NCI-H2107 treated with DMSO at 0.1 percent for 48 hours (cell line): ENCODE measurements around the gene IRF2BP2.
A peak's percentile ranks its signal among the peaks of the same experiment; 100 is the strongest.

Experiments used
- DNase-seq: peaks from one replicate; lab custom pipeline; 2025; ENCODE audit not compliant: unreplicated experiment; lab: John Stamatoyannopoulos, UW

IRF2BP2 gene

GRCh38 chr1:234610061-234610665 is at the start of gene IRF2BP2:
Gene IRF2BP2, minus strand, starts transcription at chr1:234610178. Its CDS starts 684 bp downstream, at chr1:234609494.
- peak; percentile 77 for DNase-seq

GRCh38 chr1:234659538-234659937 is 49.6 kb upstream of the IRF2BP2 start:
- DNase-seq, result no peak

DNA sequence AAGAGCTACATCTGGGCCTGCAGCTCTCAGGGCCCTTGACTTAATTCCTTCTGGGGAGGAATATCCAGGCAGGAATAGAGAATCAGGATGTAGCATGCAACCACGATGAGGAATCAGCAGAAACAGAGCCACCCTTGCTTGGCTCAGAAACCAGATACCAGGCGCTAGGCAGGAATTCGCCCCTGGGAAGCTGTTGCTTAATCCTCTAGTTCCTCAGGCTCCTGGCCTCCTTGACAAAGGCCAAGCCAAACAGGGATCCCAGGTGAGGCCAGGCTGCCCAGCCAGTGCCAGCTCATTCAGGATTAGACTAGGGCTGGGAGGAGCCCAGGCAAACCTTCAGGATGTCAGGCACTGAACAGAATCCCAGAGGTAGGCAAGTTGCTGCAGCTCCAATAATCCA is 48.2 kb upstream of the IRF2BP2 start:
- DNase-seq, result no peak

DNA sequence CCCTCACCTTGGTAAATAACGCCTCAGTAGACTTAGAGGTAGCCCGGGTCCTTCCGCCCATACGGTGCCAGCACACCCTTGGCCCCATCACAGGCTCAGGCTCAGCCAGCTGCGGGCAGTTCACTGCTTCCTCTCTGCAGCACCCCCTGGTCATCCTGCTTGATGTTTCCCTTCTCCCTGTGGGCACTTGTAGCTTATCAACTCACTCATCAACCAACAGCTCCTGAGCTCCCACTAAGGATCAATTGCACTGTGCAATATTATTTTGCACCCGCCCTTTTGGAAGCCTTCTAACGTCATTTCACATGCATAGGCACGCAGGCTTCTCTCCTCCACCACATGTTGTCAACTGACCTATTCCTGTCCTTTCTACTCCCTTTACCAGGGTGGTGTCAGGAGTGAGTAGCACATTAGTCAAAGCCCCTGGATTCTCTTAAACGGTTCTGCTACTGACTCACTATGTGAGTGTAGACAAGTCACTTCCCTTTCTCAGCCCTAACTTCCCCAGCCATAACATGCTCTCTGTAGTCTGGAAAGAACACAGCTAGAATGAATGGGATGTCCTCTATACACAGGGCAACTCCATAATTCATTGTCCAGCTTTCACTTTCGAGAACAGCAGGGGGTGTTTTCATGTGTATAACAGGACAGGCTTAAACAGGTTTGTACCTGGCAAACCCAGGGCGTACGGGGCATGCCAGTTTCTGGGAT is 47.1 kb upstream of the IRF2BP2 start:
- DNase-seq, result no peak

DNA sequence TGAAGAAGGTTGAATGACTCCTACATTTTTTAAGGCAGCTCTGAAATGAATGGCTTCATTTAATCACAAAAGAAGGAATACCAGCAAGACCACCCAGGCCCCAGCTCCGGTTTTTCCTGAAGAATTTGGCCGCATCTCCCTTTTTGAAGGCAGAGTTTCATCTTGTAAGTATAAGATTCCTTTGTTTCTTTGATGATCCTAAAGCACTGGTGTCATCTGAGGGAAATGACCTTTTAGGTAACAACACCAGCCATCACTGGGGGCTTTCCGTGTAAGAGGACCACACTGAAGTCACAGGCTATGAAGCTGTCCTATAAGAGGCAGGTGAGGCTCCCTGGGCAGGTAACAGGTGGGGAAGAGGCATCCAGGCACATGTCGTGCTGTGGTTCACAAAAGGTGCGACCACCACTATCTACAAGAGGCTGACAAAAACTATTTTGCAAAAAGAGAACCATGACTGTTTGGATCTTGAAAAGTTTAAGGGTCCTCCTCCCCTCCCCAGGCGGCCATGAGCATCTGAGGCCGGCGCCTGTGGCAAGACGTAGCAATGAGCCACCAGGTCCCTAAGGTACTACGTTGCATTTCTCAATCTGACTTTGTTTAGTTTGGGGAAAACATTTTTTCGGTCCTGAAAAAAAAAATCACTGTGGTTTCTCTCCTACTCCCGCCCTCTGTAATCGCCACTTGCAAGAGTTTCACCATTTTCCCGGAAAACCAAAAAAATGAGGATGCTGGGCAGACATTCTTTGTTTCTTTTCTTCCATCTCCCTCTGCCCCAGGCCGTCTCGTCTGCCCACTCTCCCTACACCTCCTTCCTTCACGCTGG is 46.3 kb upstream of the IRF2BP2 start:
- DNase-seq, result no peak

DNA sequence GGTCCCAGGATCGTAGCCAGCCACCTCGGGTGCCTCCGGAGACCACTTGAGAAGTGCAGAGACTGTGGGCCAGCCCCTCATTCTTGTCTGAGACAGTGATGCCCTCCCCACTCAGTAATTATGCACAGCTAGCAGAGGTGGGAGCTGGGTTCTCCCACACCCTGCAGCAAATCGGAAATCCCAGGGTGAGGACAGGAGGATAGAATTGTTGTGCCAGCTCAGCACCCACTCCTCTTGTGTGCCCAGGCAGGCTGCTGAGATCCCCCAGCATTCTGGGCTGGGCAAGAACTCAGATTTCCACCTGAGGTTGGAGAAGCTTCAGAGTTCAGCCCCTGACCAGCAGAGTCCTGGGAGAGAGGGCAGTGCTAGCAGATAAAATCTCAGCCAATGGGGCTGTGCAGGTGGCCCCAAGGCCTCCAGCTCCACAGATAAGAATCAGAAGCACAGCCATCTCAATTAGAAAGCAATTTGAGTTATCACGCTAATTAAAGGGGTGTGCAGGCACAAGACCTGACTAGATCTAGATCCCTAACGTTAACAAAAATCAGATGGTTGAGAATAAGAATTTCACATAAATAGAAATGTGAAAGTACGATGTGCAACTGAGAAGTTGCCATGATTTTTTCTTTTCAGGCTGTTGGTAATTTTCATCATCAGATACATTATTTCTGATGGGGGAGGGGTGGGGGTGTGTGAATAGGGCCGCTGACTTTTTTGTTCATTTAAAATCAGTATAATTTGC is 45.5 kb upstream of the IRF2BP2 start:
- DNase-seq, result no peak

DNA sequence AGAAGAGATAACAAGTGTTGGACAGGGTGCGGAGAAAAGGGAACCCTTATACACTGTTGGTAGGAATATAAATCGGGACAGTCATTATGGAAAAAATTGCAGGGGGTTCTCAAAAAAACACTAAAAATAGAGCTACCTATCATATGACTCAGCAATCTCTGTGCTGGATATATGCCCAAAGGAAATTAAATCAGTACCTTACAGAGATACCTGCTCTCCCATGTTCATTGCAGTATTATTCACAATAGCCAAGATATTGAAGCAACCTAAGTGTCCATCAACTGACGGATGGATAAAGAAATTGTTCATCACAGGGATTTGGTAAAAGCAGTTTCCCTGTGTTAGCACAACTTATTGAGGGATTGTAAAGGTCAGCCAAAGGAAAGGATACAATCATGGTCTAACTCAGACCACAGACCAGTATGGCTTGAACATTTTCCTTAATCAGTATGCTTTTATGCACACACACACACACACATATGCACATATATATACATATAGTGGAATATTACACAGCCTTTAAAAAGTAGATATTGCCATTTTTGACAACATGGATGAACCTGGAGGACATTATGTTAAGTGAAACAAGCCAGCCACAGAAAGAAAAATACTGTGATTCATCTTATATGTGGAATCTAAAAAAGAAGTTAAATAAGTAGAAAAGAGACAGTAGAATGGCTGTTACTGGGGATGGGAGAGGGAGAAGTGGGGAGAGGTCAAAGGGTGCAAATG is 44.2 kb upstream of the IRF2BP2 start:
- DNase-seq, result no peak

GRCh38 chr1:234649432-234650081 is 39.6 kb upstream of the IRF2BP2 start:
- DNase-seq, result no peak

GRCh38 chr1:234647758-234648157 is 37.8 kb upstream of the IRF2BP2 start:
- no peak for DNase-seq

DNA sequence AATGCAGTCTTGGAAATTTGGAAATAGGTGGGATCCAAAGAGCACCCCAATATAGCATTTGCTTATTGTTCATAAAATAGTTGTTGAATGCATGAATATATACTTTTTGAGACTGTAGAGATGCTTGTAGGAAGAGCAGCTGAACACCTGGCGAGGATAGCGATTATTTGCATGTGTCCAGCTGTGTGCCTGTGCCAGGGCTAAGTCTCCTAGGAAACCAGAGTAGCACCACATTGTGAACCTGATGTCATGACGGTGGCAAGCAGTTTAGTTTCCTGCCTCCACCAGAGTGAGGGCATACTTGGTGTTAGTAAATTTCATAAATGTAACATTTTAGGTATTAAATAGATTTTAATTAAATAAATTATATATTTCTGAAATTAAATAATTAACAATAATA is 37.3 kb upstream of the IRF2BP2 start:
- peak; percentile 49 for DNase-seq

GRCh38 chr1:234645964-234646363 is 36.0 kb upstream of the IRF2BP2 start:
- no peak for DNase-seq

GRCh38 chr1:234645474-234645953 is 35.5 kb upstream of the IRF2BP2 start:
- DNase-seq, result no peak

DNA sequence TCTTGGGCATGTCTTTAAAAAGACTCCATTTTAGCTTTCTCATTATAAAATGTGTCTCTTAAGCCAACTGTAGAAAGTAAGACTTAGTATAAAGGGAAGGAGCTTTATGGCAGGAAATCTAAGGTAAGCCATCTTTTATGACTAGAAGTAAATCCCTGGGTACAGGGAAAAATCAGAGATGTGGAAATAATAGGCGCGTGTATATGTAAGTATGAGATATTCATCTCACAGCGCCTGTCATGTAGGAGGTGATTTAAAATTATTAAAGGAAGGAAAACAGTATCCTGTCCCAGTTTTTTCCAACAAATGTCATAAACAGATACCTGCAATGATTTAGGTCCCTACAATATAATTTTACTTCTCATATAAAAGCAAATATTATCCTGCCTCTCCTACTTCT is 35.0 kb upstream of the IRF2BP2 start:
- no peak for DNase-seq

DNA sequence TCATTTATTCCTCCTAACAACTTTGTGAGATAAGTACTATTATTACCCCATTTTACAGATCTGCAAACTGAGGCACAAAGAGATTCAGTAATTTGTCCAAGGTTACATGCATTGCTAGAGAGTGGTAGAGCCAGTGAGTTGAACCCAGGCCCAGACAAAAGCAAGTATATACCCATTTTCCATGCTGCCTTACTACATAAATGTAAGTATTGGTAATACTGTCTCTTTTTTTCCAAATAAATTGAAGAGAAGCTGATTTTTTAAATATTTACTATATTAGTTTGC is 33.8 kb upstream of the IRF2BP2 start:
- no peak for DNase-seq

- DNase-seq, result no peak
These were observed 33.3 kb upstream of the IRF2BP2 start for GRCh38 chr1:234643111-234643849.

DNA sequence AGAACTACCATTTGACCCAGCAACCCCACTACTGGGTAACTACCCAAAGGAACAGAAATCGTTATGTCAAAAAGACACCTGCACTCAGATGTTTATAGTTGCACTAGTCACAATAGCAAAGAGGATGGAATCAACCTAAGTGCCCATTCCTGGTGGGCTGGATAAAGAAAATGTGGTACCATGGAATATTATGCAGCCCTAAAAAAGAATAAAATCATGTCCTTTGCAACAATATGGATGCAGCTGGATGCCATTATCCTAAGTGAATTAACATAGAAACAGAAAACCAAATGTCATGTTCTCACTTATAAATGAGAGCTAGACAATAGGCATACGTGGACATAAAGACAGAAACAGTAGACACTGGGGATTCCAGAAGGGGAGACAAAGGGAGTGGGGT is 32.5 kb upstream of the IRF2BP2 start:
- no peak for DNase-seq

- no peak for DNase-seq
These were observed 30.0 kb upstream of the IRF2BP2 start for GRCh38 chr1:234639961-234640360.

DNA sequence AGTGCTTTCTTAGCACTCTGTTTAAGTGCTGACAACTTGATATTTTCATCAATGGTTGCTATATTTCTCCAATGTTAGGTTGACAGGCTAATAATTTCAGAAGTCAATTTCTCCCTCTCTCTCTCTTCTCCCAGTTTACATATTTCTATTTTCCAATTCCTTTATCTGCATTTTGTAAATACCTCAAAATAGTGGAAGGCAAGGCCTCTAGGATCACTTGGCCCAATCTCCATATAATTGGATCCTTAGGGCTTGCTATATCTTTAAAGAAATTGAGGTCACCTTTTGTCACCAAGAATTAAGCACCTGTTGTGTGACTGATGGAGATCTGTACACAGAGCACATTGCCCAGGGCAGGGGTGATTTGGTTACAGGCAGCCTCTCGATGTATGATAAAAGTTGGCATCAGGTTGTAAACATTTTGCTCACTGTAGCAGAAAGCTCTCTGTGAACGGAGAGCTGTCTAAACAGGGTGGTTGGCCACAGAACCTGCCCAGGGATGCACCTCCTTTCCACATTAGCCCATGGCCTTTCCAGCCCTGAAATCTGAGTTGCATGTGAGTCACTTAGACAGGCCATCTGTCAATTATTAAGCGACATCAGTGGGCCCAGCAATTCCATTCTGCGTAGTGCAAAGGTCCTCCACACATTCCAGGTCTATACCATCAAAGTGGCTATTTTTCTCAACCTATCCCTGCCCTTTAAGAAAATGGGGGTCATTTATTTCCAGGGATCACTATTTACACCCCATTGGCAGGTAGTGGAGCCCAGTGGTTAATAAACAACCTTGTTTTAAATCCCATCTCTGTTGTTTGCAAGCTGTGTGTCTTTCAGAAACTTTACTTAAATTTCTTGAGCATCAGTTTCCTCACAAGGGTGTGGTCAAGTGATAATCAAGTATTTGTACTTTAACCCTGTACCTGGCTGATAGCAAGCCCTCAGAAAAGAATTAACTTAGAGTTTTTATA is 29.1 kb upstream of the IRF2BP2 start:
- DNase-seq, result peak; percentile 26
